ENCODE data around the gene GPSM1. TPM values are rescaled to one million over a fixed set of nuclear protein-coding genes. Genes with fewer than 3 reads are reported as not detected.

GPSM1 gene
- total and polyA plus RNA-seq, 9 of the 15 experiments (the other 6 are each of a cell fraction or from before 2014, with no cell fraction given): 0.04 to 14.2 (median 3.1) TPM

GRCh38 chr9:136345281-136346156 lies 18.2 kb downstream of the GPSM1 start (continued):
- no peak for TF ChIP-seq ZNF444 (CRISPR knock-in tag; IDR thresholded peaks at IDR 0.05)
- TF ChIP-seq ATF4 (CRISPR knock-in tag; IDR thresholded peaks at IDR 0.05): no peak
- peak; percentile 48; the same call in 1 of the 2 replicates for TF ChIP-seq SMC3 (conservative IDR thresholded peaks at IDR 0.05; ENCODE audit: insufficient read depth, low read depth, low read length)
- peak; percentile 54; the same call in 1 of the 2 replicates for TF ChIP-seq GATAD2B (IDR thresholded peaks at IDR 0.05; ENCODE audit: borderline replicate concordance)
- TF ChIP-seq NEUROD1 (IDR thresholded peaks at IDR 0.05; ENCODE audit: borderline replicate concordance, low read depth, low read length, partially characterized antibody): no peak
- TF ChIP-seq ZNF212 (CRISPR knock-in tag; IDR thresholded peaks at IDR 0.05): no peak
- no peak for TF ChIP-seq TEAD1 (CRISPR knock-in tag; IDR thresholded peaks at IDR 0.05)
- TF ChIP-seq REST (IDR thresholded peaks at IDR 0.05; ENCODE audit: borderline replicate concordance): peak; percentile 93
- no peak for TF ChIP-seq REST (CRISPR knock-in tag; IDR thresholded peaks at IDR 0.05; ENCODE audit: low read depth)
- TF ChIP-seq HDGF (IDR thresholded peaks at IDR 0.05): no peak
- no peak for TF ChIP-seq ZNF740 (CRISPR knock-in tag; IDR thresholded peaks at IDR 0.05)
- TF ChIP-seq ZNF740 (tag; IDR thresholded peaks at IDR 0.05): no peak
- TF ChIP-seq ZNF224 (CRISPR knock-in tag; IDR thresholded peaks at IDR 0.05): no peak
- no peak for TF ChIP-seq YBX1 (IDR thresholded peaks at IDR 0.05)
- TF ChIP-seq ID3 (CRISPR knock-in tag; IDR thresholded peaks at IDR 0.05): no peak
- 0 out of 2 replicates have a peak, but pooled peaks have one; percentile 12 for TF ChIP-seq ID3 (tag; IDR thresholded peaks at IDR 0.05)
- TF ChIP-seq JUND (IDR thresholded peaks at IDR 0.05; ENCODE audit: borderline replicate concordance, low read depth, low read length): no peak
- peak; percentile 37; the same call in 1 of the 3 replicates for TF ChIP-seq JUND (tag; IDR thresholded peaks at IDR 0.05; ENCODE audit: borderline replicate concordance, low read depth, low read length)

All from K562 (cell line).